Smooth muscle cell (in vitro differentiated cells): ENCODE measurements around the gene PRMT7. TPM values are rescaled to one million over a fixed set of nuclear protein-coding genes. Genes with fewer than 3 reads are reported as not detected.

ENCODE experiments used
- DNase-seq: peaks from one replicate; lab custom pipeline; 2025; ENCODE audit not compliant: unreplicated experiment; lab: John Stamatoyannopoulos, UW
- H2AFZ ChIP-seq: fragments of 200-600 bp; sonication (generic); 2 replicates; pipeline ENCODE4 v1.6.0; 2016; ENCODE audit warnings: antibody characterized with exemption, low read depth, mild to moderate bottlenecking
- H3F3A ChIP-seq: fragments of 200-600 bp; sonication (generic); 2 replicates; pipeline ENCODE4 v1.6.0; 2017; ENCODE audit warnings: antibody characterized with exemption, low read depth
- H3K27ac ChIP-seq: fragments of 200-600 bp; sonication (generic); 2 replicates; pipeline ENCODE4 v1.5.1; 2016; ENCODE audit warnings: low read depth, mild to moderate bottlenecking
- H3K27me3 ChIP-seq: fragments of 200-600 bp; sonication (generic); 2 replicates; pipeline ENCODE4 v1.6.1; 2016; ENCODE audit warnings: low read depth, mild to moderate bottlenecking
- H3K36me3 ChIP-seq: fragments of 200-600 bp; sonication (generic); 2 replicates; pipeline ENCODE4 v1.5.1; 2016; ENCODE audit warnings: low read depth
- H3K4me1 ChIP-seq: fragments of 200-600 bp; sonication (generic); 2 replicates; pipeline ENCODE4 v1.5.1; 2016; ENCODE audit warnings: low read depth
- H3K4me2 ChIP-seq: fragments of 200-600 bp; sonication (generic); 2 replicates; pipeline ENCODE4 v1.6.0; 2016; ENCODE audit warnings: mild to moderate bottlenecking
- H3K4me3 ChIP-seq: fragments of 200-600 bp; sonication (generic); 2 replicates; pipeline ENCODE4 v1.5.1; 2016; ENCODE audit warnings: mild to moderate bottlenecking
- H3K79me2 ChIP-seq: fragments of 200-600 bp; sonication (generic); 2 replicates; pipeline ENCODE4 v1.6.0; 2016; ENCODE audit warnings: low read depth, mild to moderate bottlenecking
- H3K9ac ChIP-seq: fragments of 200-600 bp; sonication (generic); 2 replicates; pipeline ENCODE4 v1.6.0; 2016; ENCODE audit warnings: low read depth
- H3K9me3 ChIP-seq: fragments of 200-600 bp; sonication (generic); replicated peaks from 2 replicates; pipeline ENCODE4 v1.5.1; 2016; ENCODE audit warnings: low read depth
- H4K20me1 ChIP-seq: fragments of 200-600 bp; sonication (generic); 2 replicates; pipeline ENCODE4 v1.6.0; 2016; ENCODE audit warnings: low read depth
- WGBS: methylation state at CpG from one replicate; pipeline ENCODE4 v1.1.7; 2016; ENCODE audit warnings: low lambda C conversion rate; 5-methylcytosine and 5-hydroxymethylcytosine counted together
- polyA plus RNA-seq: library from polyadenylated mRNA; unstranded; fragments of >200 nt; fragmentation: Nextera tagmentation; extraction: Ambion mirVana; gene quantifications from 2 replicates; pipeline ENCODE4 v1.2.1, GENCODE V29; 2016
- total RNA-seq: library from RNA; depleted of rRNA; stranded (reverse); fragments of >200 nt; gene quantifications from 2 replicates; pipeline ENCODE4 v1.2.3, GENCODE V29; 2014
- TF ChIP-seq, protein P1 (sequence below): fragments of 200-600 bp; sonication (generic); IDR thresholded peaks from 2 replicates; pipeline ENCODE4 v1.5.1; 2017; ENCODE audit warnings: borderline replicate concordance, mild to moderate bottlenecking, antibody characterized with exemption; ENCODE audit not compliant: insufficient read depth, poor library complexity, severe bottlenecking

The PRMT7 gene
- total and polyA plus RNA-seq, 2 experiments from 2014 or later = 22.1 to 25.4 TPM

GRCh38 chr16:68387301-68387700 lies 76.5 kb downstream of the PRMT7 start:
- Histone ChIP-seq H3K4me3 (no peak overlapping the region), H3K27me3 (no peaks in the 10 kb centered on the region), H2AFZ (no peak overlapping the region), H3K27ac (no peak overlapping the region), H3K9me3 (no peaks in the 10 kb centered on the region), H3K79me2 (no peaks in the 10 kb centered on the region), H3K4me2 (no peak overlapping the region), H3K9ac (no peak overlapping the region), H4K20me1 (no peaks in the 10 kb centered on the region), H3F3A (no peaks in the 10 kb centered on the region), H3K4me1 (peaks cover 11% of the 10 kb centered on the region), H3K36me3 (no peaks in the 10 kb centered on the region)
- DNase-seq = no peak
- TF ChIP-seq, protein P1, sequence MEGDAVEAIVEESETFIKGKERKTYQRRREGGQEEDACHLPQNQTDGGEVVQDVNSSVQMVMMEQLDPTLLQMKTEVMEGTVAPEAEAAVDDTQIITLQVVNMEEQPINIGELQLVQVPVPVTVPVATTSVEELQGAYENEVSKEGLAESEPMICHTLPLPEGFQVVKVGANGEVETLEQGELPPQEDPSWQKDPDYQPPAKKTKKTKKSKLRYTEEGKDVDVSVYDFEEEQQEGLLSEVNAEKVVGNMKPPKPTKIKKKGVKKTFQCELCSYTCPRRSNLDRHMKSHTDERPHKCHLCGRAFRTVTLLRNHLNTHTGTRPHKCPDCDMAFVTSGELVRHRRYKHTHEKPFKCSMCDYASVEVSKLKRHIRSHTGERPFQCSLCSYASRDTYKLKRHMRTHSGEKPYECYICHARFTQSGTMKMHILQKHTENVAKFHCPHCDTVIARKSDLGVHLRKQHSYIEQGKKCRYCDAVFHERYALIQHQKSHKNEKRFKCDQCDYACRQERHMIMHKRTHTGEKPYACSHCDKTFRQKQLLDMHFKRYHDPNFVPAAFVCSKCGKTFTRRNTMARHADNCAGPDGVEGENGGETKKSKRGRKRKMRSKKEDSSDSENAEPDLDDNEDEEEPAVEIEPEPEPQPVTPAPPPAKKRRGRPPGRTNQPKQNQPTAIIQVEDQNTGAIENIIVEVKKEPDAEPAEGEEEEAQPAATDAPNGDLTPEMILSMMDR = no peak
- WGBS = 84% methylated on average over 5 of the region's 9 CpGs

DNA sequence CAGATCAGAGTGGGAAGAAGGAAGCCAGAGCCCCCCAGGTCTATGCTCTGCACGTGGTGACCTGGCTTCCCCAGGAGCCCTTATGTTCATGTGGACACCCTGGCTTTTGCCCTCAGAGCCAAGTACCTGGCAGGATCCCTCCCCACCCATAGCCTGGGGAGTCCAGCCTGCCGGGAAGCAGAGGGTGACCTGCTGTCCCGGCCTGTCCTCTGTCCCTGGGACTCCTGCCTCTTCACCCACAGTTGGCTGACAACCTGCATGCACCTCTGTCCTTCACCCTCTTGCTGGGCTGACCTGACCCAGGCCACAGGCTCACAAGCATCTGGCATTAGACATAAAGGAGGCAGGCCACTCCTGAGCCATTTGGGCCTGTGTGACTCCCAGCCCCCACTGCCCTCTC lies 77.3 kb downstream of the PRMT7 start:
- no peak overlapping the region for H3K27ac ChIP-seq
- WGBS = 97% methylated on average over 3 of the region's 3 CpGs
- TF ChIP-seq, protein P1 = no peak
- H3K4me3 ChIP-seq = no peak overlapping the region
- peaks cover 11% of the 10 kb centered on the region for H3K4me1 ChIP-seq
- H3K36me3 ChIP-seq = no peaks in the 10 kb centered on the region
- no peak overlapping the region for H3K4me2 ChIP-seq
- no peaks in the 10 kb centered on the region for H3K9me3 ChIP-seq
- no peaks in the 10 kb centered on the region for H4K20me1 ChIP-seq
- no peak overlapping the region for H2AFZ ChIP-seq
- no peaks in the 10 kb centered on the region for H3K79me2 ChIP-seq
- DNase-seq = no peak
- H3F3A ChIP-seq = no peaks in the 10 kb centered on the region
- H3K27me3 ChIP-seq = no peaks in the 10 kb centered on the region
- H3K9ac ChIP-seq = no peak overlapping the region

DNA sequence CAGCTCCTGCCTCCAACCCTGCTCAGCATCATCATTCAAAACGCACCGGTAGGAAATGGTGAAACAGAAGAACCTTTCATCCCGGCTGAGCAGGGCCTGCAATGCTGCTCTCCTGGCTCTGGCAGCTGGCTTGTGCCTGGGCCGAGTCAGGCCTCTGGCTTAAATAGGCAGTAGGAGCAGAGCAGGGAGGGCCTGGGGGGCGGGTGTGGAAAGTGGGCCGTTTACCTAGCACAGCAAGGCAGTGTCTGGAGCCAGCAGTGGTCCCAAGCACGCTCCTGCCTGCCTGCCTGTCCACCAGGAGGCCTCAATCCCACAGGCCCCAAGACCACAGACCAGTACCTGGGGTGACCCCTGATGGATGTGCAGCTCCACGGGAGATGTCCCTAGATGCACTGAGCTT lies 78.2 kb downstream of the PRMT7 start:
- Histone ChIP-seq H3K27ac (no peak overlapping the region), H3K9ac (no peak overlapping the region), H3K27me3 (no peaks in the 10 kb centered on the region), H3K4me2 (no peak overlapping the region), H2AFZ (no peak overlapping the region), H3K9me3 (no peaks in the 10 kb centered on the region), H3K4me3 (no peak overlapping the region), H3F3A (no peaks in the 10 kb centered on the region), H3K79me2 (no peaks in the 10 kb centered on the region), H4K20me1 (no peaks in the 10 kb centered on the region), H3K4me1 (peaks cover 10% of the 10 kb centered on the region), H3K36me3 (no peaks in the 10 kb centered on the region)
- TF ChIP-seq, protein P1 = no peak
- no peak for DNase-seq
- 84% methylated on average over 8 of the region's 8 CpGs for WGBS

DNA sequence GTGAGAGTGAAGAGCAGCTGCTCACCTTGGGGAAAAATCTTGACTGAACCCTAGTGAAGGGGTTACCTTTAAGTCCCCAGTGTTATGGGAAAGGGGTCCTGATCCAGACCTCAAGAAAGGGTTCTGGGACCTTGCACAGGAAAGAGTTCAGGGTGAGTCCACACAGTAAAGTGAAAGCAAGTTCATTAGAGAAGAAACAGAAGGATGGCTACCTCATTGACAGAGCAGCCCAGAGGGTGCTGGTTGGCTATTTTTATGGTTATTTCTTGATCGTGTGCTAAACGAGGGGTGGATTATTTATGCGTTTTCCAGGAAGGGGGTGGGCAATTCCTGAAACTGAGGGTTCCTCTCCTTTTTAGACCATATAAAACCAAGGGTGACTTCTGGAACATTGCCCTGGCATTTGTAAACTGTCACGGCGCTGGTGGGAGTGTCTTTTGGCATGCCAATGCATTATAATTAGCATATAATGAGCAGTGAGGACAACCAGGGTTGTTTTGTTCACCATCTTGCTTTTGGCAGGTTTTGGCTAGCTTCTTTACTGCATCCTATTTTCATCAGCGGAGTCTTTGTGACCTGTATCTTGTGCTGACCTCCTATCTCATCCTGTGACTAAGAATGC lies 79.0 kb downstream of the PRMT7 start:
- Histone ChIP-seq H3K27ac (no peak overlapping the region), H4K20me1 (no peaks in the 10 kb centered on the region), H3K4me2 (no peak overlapping the region), H3K4me1 (peaks cover 2% of the 10 kb centered on the region), H3K9ac (no peak overlapping the region), H3K36me3 (no peaks in the 10 kb centered on the region), H3K9me3 (no peaks in the 10 kb centered on the region), H3K79me2 (no peaks in the 10 kb centered on the region), H3K4me3 (no peak overlapping the region), H3F3A (no peaks in the 10 kb centered on the region), H3K27me3 (no peaks in the 10 kb centered on the region), H2AFZ (no peak overlapping the region)
- WGBS = 62% methylated on average over 6 of the region's 6 CpGs
- no peak for DNase-seq
- TF ChIP-seq, protein P1 = no peak
